ENCODE measurements around the gene SSRP1.

SSRP1 gene

GRCh38 chr11:57311109-57311936, 24.4 kb downstream of the SSRP1 start (continued):
- TF ChIP-seq PRDM4 (tag by site-specific recombination; IDR thresholded peaks at IDR 0.05): no peak
- no peak for TF ChIP-seq ZNF416 (tag by site-specific recombination; IDR thresholded peaks at IDR 0.05)
- TF ChIP-seq ZNF280C (tag by site-specific recombination; IDR thresholded peaks at IDR 0.05): no peak
- TF ChIP-seq ZNF677 (tag by site-specific recombination; IDR thresholded peaks at IDR 0.05): no peak
- TF ChIP-seq TCF7L2 (IDR thresholded peaks at IDR 0.05; ENCODE audit: borderline replicate concordance, low read depth, low read length): no peak
- TF ChIP-seq PATZ1 (tag by site-specific recombination; IDR thresholded peaks at IDR 0.05): peak; percentile 80
- TF ChIP-seq KLF8 (tag by site-specific recombination; IDR thresholded peaks at IDR 0.05): peak; percentile 43; the same call in 1 of the 2 replicates
- TF ChIP-seq ZNF221 (tag by site-specific recombination; IDR thresholded peaks at IDR 0.05; ENCODE audit: borderline replicate concordance): no peak
- TF ChIP-seq ZBTB17 (tag by site-specific recombination; IDR thresholded peaks at IDR 0.05): no peak
- TF ChIP-seq ZNF10 (tag by site-specific recombination; IDR thresholded peaks at IDR 0.05): no peak
- TF ChIP-seq ZNF302 (tag by site-specific recombination; IDR thresholded peaks at IDR 0.05; ENCODE audit: low read depth): no peak
- TF ChIP-seq ZNF37A (tag by site-specific recombination; IDR thresholded peaks at IDR 0.05): no peak
- no peak for TF ChIP-seq ZNF791 (tag by site-specific recombination; IDR thresholded peaks at IDR 0.05)
- no peak for TF ChIP-seq ZNF174 (tag by site-specific recombination; IDR thresholded peaks at IDR 0.05)
- no peak for TF ChIP-seq ZNF426 (tag by site-specific recombination; IDR thresholded peaks at IDR 0.05)
- no peak for TF ChIP-seq ZNF391 (tag by site-specific recombination; IDR thresholded peaks at IDR 0.05; ENCODE audit: borderline replicate concordance, low read depth)
- no peak for TF ChIP-seq ZNF645 (tag by site-specific recombination; IDR thresholded peaks at IDR 0.05)
- no peak for TF ChIP-seq ZXDB (tag by site-specific recombination; IDR thresholded peaks at IDR 0.05)
- no peak for TF ChIP-seq TSHZ1 (tag by site-specific recombination; IDR thresholded peaks at IDR 0.05; ENCODE audit: borderline replicate concordance)
- TF ChIP-seq KLF1 (tag by site-specific recombination; IDR thresholded peaks at IDR 0.05): peak; percentile 74
- TF ChIP-seq ZNF138 (tag by site-specific recombination; IDR thresholded peaks at IDR 0.05; ENCODE audit: borderline replicate concordance): no peak
- no peak for TF ChIP-seq ZNF132 (tag by site-specific recombination; IDR thresholded peaks at IDR 0.05; ENCODE audit: borderline replicate concordance)
- no peak for TF ChIP-seq WT1 (tag by site-specific recombination; IDR thresholded peaks at IDR 0.05)
- TF ChIP-seq BCL11A (tag by site-specific recombination; IDR thresholded peaks at IDR 0.05; ENCODE audit: low read depth): no peak
- no peak for TF ChIP-seq EGR2 (tag by site-specific recombination; IDR thresholded peaks at IDR 0.05; ENCODE audit: low read depth)
- TF ChIP-seq ZSCAN5A (tag by site-specific recombination; IDR thresholded peaks at IDR 0.05): no peak
- no peak for TF ChIP-seq ZNF777 (tag by site-specific recombination; IDR thresholded peaks at IDR 0.05; ENCODE audit: borderline replicate concordance)

Measured in HEK293 (cell line).